ENCODE measurements around the gene PLBD2.

Gene PLBD2

DNA sequence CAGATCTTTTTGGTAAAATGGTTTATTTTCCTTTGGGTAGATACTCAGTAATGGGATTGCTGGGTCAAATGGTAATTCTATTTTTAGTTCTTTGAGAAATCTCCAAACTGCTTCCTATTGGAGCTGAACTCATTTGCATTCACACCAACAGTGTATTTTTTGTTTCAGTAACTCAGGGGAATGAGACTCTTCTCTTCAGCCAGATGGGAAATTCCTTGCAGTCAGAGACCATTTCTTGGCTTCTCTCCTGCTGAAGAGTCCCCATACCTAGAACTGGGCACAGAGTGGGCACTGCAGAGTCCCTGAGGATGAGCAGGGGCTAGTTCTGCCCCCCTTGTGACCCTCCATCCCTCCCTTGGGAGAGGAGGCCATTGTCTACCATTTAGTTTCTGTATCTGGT lies 74.6 kb downstream of the PLBD2 start:
- H3K14ac ChIP-seq (ENCODE audit: low read length in 2 of 2): no peak overlapping the region

DNA sequence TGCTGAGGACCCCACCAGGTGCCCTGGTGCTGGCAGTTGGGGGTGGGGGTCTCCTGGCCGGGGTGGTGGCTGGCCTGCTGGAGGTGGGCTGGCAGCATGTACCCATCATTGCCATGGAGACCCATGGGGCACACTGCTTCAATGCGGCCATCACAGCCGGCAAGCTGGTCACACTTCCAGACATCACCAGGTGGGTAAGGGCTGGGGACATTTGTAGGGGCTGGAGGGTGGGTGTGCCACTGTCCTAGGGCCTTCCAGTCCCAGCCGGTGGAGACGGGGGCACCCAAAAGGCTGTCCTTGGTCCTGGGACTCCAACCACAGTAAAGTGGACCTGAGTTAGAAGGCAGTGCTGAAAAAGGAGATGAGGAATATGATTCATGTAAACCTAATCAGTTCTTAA lies 77.0 kb downstream of the PLBD2 start:
- H3K36me3 ChIP-seq (ENCODE audit: control insufficient read depth in 1 of 2, insufficient read depth in 2 of 2, low read depth in 1 of 2, low read length in 2 of 2): no peaks in the 10 kb centered on the region
- H3K18ac ChIP-seq (ENCODE audit: low read depth in 1 of 2, low read length in 2 of 2): no peak overlapping the region
- no peak overlapping the region for H2AFZ ChIP-seq (ENCODE audit: low read depth, low read length)
- H2AK5ac ChIP-seq (ENCODE audit: low read length, severe bottlenecking): no peak overlapping the region
- peaks cover under 1% of the 10 kb centered on the region for H3K9me3 ChIP-seq (ENCODE audit: control insufficient read depth, low read length)
- H2BK120ac ChIP-seq (ENCODE audit: low read depth, low read length): no peak overlapping the region
- no peak overlapping the region for H3K4ac ChIP-seq (ENCODE audit: low read depth in 1 of 2, low read length in 2 of 2)
- peaks cover 4% of the 10 kb centered on the region for H3K4me1 ChIP-seq (ENCODE audit: control insufficient read depth, insufficient read depth, low read depth, low read length)
- WGBS: 89% methylated on average over 5 of the region's 5 CpGs
- no peak overlapping the region for H3K4me2 ChIP-seq (ENCODE audit: low read length, poor library complexity, severe bottlenecking)
- no peak overlapping the region for H3K14ac ChIP-seq (ENCODE audit: low read length in 2 of 2)
- H3K27ac ChIP-seq (ENCODE audit: low read length, poor library complexity, severe bottlenecking): no peak overlapping the region
- no peak overlapping the region for H4K8ac ChIP-seq (ENCODE audit: low read length)
- H2BK5ac ChIP-seq (ENCODE audit: low read depth, low read length, poor library complexity, severe bottlenecking): no peak overlapping the region
- no peak overlapping the region for H3K9ac ChIP-seq (ENCODE audit: low read length)
- no peak overlapping the region for H3K4me3 ChIP-seq (ENCODE audit: insufficient read depth in 1 of 2, low read depth in 1 of 2, low read length in 2 of 2)
- H3K27me3 ChIP-seq (ENCODE audit: control insufficient read depth in 1 of 2, insufficient read depth in 1 of 2, low read length in 2 of 2): peaks cover 25 to 26% of the 10 kb centered on the region in 2 experiments
- no peaks in the 10 kb centered on the region for H3K79me1 ChIP-seq (replicated peaks; ENCODE audit: low read length, poor library complexity, severe bottlenecking)
- H4K91ac ChIP-seq (ENCODE audit: low read length): no peak overlapping the region
- H2BK15ac ChIP-seq (ENCODE audit: low read depth, poor library complexity, severe bottlenecking): no peak overlapping the region
- no peak overlapping the region for H3K23ac ChIP-seq (ENCODE audit: low read length in 2 of 2)
- no peak for DNase-seq
- H2BK12ac ChIP-seq (ENCODE audit: low read length in 2 of 2): no peak overlapping the region

More for the DNA sequence above, 74.6 kb downstream of the PLBD2 start:
- no peak overlapping the region for H2AK5ac ChIP-seq (ENCODE audit: low read length, severe bottlenecking)
- H2BK15ac ChIP-seq (ENCODE audit: low read depth, poor library complexity, severe bottlenecking): no peak overlapping the region
- H3K27me3 ChIP-seq (ENCODE audit: control insufficient read depth in 1 of 2, insufficient read depth in 1 of 2, low read length in 2 of 2): peaks cover 5 to 7% of the 10 kb centered on the region in 2 experiments
- DNase-seq: no peak
- H3K4ac ChIP-seq (ENCODE audit: low read depth in 1 of 2, low read length in 2 of 2): no peak overlapping the region
- H3K4me3 ChIP-seq (ENCODE audit: insufficient read depth in 1 of 2, low read depth in 1 of 2, low read length in 2 of 2): no peak overlapping the region
- H3K4me1 ChIP-seq (ENCODE audit: control insufficient read depth, insufficient read depth, low read depth, low read length): peaks cover 4% of the 10 kb centered on the region
- H3K36me3 ChIP-seq (ENCODE audit: control insufficient read depth in 1 of 2, insufficient read depth in 2 of 2, low read depth in 1 of 2, low read length in 2 of 2): no peaks in the 10 kb centered on the region
- no peak overlapping the region for H2AFZ ChIP-seq (ENCODE audit: low read depth, low read length)
- no peak overlapping the region for H4K8ac ChIP-seq (ENCODE audit: low read length)
- no peak overlapping the region for H4K91ac ChIP-seq (ENCODE audit: low read length)
- no peak overlapping the region for H3K4me2 ChIP-seq (ENCODE audit: low read length, poor library complexity, severe bottlenecking)
- H3K18ac ChIP-seq (ENCODE audit: low read depth in 1 of 2, low read length in 2 of 2): no peak overlapping the region
- no peak overlapping the region for H2BK5ac ChIP-seq (ENCODE audit: low read depth, low read length, poor library complexity, severe bottlenecking)
- no peak overlapping the region for H3K27ac ChIP-seq (ENCODE audit: low read length, poor library complexity, severe bottlenecking)
- H3K79me1 ChIP-seq (replicated peaks; ENCODE audit: low read length, poor library complexity, severe bottlenecking): no peaks in the 10 kb centered on the region
- H3K23ac ChIP-seq (ENCODE audit: low read length in 2 of 2): no peak overlapping the region
- H3K9me3 ChIP-seq (ENCODE audit: control insufficient read depth, low read length): peaks cover 4% of the 10 kb centered on the region
- no peak overlapping the region for H3K9ac ChIP-seq (ENCODE audit: low read length)
- no peak overlapping the region for H2BK12ac ChIP-seq (ENCODE audit: low read length in 2 of 2)
- H2BK120ac ChIP-seq (ENCODE audit: low read depth, low read length): no peak overlapping the region

DNA sequence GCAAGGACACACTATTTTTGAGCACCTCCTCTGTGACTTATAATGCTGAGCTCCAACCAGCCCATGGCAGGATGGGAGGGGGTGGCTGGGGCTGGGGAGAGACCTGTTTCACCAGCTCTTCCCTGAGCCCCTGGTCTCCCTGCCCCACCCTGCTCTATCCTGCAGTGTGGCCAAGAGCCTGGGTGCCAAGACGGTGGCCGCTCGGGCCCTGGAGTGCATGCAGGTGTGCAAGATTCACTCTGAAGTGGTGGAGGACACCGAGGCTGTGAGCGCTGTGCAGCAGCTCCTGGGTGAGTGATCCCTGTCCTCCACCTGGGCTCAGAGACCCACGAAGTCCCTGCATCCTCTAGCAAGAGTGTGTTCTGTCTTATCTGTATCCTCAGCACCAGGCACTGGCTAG lies 78.2 kb downstream of the PLBD2 start:
- Histone ChIP-seq H3K79me1 (replicated peaks; ENCODE audit: low read length, poor library complexity, severe bottlenecking) (no peaks in the 10 kb centered on the region), H2AFZ (ENCODE audit: low read depth, low read length) (no peak overlapping the region), H3K27me3 (ENCODE audit: control insufficient read depth in 1 of 2, insufficient read depth in 1 of 2, low read length in 2 of 2) (peaks cover 37 to 38% of the 10 kb centered on the region in 2 experiments), H3K18ac (ENCODE audit: low read depth in 1 of 2, low read length in 2 of 2) (no peak overlapping the region), H3K9me3 (ENCODE audit: control insufficient read depth, low read length) (no peaks in the 10 kb centered on the region), H3K4me1 (ENCODE audit: control insufficient read depth, insufficient read depth, low read depth, low read length) (peaks cover 4% of the 10 kb centered on the region), H4K91ac (ENCODE audit: low read length) (no peak overlapping the region), H2BK15ac (ENCODE audit: low read depth, poor library complexity, severe bottlenecking) (no peak overlapping the region), H2AK5ac (ENCODE audit: low read length, severe bottlenecking) (no peak overlapping the region), H2BK120ac (ENCODE audit: low read depth, low read length) (no peak overlapping the region), H3K23ac (ENCODE audit: low read length in 2 of 2) (no peak overlapping the region), H3K4me2 (ENCODE audit: low read length, poor library complexity, severe bottlenecking) (no peak overlapping the region), H2BK5ac (ENCODE audit: low read depth, low read length, poor library complexity, severe bottlenecking) (no peak overlapping the region), H3K9ac (ENCODE audit: low read length) (no peak overlapping the region), H4K8ac (ENCODE audit: low read length) (no peak overlapping the region), H3K27ac (ENCODE audit: low read length, poor library complexity, severe bottlenecking) (no peak overlapping the region), H2BK12ac (ENCODE audit: low read length in 2 of 2) (no peak overlapping the region), H3K4me3 (ENCODE audit: insufficient read depth in 1 of 2, low read depth in 1 of 2, low read length in 2 of 2) (no peak overlapping the region), H3K36me3 (ENCODE audit: control insufficient read depth in 1 of 2, insufficient read depth in 2 of 2, low read depth in 1 of 2, low read length in 2 of 2) (no peaks in the 10 kb centered on the region), H3K4ac (ENCODE audit: low read depth in 1 of 2, low read length in 2 of 2) (no peak overlapping the region), H3K14ac (ENCODE audit: low read length in 2 of 2) (no peak overlapping the region)
- 85% methylated on average over 5 of the region's 6 CpGs for WGBS
- DNase-seq: no peak

DNA sequence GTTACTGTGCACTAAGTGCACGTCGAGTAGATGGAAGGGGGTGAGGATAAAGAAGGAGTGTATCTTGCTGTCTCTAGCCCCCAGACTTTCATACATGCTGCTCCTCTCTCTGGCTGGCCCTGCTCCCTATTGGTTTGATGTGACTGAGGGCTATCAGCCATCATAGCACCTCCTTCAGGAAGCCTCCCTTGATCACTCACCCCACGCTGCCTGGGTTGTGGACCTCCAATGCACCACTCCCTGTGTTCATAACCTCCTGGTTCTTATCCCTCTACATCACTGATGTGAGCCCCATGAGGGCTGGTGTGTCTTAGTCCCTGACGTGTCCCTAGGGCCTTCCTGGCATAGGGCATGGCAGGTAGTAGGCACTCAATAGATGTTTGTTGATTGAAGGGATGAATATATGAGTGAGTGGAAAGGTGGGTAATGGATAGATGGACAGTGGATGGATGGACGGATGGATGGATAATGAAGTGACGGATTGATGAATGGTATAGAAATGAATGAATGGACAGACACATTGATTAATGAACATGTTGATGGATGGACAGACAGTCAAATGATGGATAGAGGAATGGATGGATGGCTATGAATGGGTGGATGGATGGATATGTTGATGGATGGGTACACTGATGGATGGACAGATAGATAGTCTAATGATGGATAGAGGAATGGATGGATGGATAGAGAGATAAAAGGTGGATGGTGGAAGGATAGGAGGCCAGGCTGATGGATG lies 78.8 kb downstream of the PLBD2 start:
- H3K36me3 ChIP-seq (ENCODE audit: control insufficient read depth in 1 of 2, insufficient read depth in 2 of 2, low read depth in 1 of 2, low read length in 2 of 2): no peaks in the 10 kb centered on the region

More for the DNA sequence above, 78.8 kb downstream of the PLBD2 start:
- Histone ChIP-seq H3K14ac (ENCODE audit: low read length in 2 of 2) (no peak overlapping the region), H3K27me3 (ENCODE audit: control insufficient read depth in 1 of 2, insufficient read depth in 1 of 2, low read length in 2 of 2) (peaks cover 43 to 44% of the 10 kb centered on the region in 2 experiments), H2BK5ac (ENCODE audit: low read depth, low read length, poor library complexity, severe bottlenecking) (no peak overlapping the region), H3K79me1 (replicated peaks; ENCODE audit: low read length, poor library complexity, severe bottlenecking) (no peaks in the 10 kb centered on the region), H3K4me3 (ENCODE audit: insufficient read depth in 1 of 2, low read depth in 1 of 2, low read length in 2 of 2) (no peak overlapping the region), H4K8ac (ENCODE audit: low read length) (no peak overlapping the region), H3K4ac (ENCODE audit: low read depth in 1 of 2, low read length in 2 of 2) (no peak overlapping the region), H3K9me3 (ENCODE audit: control insufficient read depth, low read length) (no peaks in the 10 kb centered on the region), H4K91ac (ENCODE audit: low read length) (no peak overlapping the region), H3K18ac (ENCODE audit: low read depth in 1 of 2, low read length in 2 of 2) (no peak overlapping the region), H3K4me2 (ENCODE audit: low read length, poor library complexity, severe bottlenecking) (no peak overlapping the region), H3K27ac (ENCODE audit: low read length, poor library complexity, severe bottlenecking) (no peak overlapping the region), H2BK12ac (ENCODE audit: low read length in 2 of 2) (no peak overlapping the region), H2BK120ac (ENCODE audit: low read depth, low read length) (no peak overlapping the region), H3K23ac (ENCODE audit: low read length in 2 of 2) (no peak overlapping the region), H2AFZ (ENCODE audit: low read depth, low read length) (no peak overlapping the region), H3K9ac (ENCODE audit: low read length) (no peak overlapping the region), H3K4me1 (ENCODE audit: control insufficient read depth, insufficient read depth, low read depth, low read length) (peaks cover 4% of the 10 kb centered on the region), H2BK15ac (ENCODE audit: low read depth, poor library complexity, severe bottlenecking) (no peak overlapping the region), H2AK5ac (ENCODE audit: low read length, severe bottlenecking) (no peak overlapping the region)
- no peak for DNase-seq
- 87% methylated on average over 4 of the region's 6 CpGs for WGBS
